HG02981 (cell line): ENCODE data around the gene AP2A1.

Experiments used
- ATAC-seq: cut with Tn5 transposase; IDR thresholded peaks from one replicate; pipeline ENCODE4 v1.9.1; 2021; ENCODE audit warnings: mild to moderate bottlenecking, moderate library complexity; ENCODE audit not compliant: unreplicated experiment

AP2A1 gene

DNA sequence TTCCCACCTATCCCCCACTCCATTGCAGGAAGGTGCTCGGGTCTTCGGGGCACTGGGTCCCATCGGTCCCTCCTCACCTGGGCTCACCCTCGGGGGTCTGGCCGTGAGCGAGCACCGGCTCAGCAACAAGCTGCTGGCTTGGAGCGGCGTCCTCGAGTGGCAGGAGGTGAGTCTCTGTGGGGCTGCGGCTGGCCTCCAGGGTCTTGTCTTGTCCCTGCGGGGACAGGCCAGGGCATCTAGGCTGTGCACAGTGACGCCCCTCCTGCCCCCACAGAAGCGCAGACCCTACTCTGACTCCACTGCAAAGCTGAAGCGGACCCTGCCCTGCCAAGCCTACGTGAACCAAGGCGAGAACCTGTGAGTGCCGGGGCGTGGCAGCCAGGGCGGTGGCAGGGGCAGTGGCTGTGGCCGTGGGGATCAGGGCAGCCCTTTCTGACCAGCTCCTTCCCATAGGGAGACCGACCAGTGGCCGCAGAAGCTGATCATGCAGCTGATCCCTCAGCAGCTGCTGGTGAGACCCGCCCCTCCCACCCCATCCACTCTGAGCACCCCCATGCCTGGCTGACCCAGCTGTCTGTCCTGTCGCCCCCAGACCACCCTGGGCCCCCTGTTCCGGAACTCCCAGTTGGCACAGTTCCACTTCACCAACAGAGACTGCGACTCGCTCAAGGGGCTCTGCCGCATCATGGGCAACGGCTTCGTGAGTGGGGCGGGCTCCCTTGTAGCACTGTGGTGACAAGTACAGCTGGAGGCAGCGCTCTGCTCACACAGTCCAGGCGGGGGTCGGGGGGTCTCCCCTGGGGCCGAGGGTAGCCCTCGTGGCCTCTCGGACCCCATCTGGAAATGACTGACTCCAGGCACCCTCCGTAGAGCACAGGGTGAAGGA lies 87.8 kb downstream of the AP2A1 start:
- no peak for ATAC-seq

DNA sequence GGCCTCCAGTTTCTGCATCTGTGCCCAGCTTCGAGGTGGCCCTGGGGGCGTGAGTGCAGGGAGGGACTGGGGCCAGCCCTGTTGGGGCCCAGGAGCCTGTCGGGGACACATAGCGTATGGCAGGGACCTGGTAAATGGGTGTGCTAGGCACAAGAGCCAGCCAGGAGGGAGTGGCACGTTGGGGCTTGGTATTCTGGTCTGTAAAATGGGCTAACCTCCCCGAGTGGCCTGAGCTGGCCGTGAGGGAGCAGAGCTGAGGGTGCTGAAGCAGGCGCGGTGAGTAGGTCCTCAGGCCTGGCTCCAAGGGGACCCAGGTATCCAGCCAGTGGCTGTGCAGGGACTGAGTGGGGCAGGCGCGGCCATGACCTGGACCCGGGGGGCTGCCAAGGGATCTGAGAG lies 88.5 kb downstream of the AP2A1 start:
- ATAC-seq: no peak

DNA sequence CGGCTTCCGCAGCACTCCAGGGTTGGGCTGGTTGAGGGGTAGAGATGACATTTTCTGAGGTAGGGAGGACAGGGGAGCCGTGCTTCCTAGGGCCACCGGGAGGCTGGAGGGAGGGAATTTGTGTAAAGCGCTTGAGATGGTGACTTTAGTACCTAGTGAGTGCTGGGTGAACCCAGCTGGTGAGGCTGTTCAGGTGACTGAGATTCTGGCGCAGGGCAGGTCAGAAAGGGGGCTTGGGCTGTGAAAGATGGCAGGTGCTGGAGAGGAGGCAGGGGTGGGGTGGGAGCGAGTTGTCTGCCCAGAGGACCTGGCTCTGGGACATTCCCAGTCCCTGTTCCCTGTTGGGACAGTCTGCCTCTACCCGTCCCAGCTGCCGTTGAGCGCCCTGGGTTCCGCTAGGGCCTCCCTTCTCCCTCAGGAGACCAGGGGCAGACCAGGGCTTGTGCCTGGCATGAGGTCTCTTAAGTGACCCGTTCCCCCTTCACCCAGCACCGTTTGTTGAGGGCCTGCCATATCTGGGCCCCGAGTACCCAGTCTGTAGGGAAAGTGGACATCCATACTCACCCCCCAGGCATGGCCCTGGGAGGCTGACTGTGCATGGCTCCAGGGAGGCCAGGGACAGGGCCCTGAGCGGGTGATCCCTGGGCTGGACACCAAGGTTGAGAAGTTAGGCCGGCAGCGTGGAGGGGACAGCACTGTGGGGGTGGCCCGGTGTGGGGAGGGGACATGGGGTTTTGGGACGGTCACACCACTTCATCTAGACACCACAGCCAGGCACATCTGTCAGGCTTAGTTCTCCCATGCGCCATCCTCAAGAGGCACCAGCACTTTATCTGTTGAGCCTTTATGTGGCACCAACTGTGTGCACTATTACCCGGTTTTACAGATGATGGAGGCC lies 89.1 kb downstream of the AP2A1 start:
- no peak for ATAC-seq

DNA sequence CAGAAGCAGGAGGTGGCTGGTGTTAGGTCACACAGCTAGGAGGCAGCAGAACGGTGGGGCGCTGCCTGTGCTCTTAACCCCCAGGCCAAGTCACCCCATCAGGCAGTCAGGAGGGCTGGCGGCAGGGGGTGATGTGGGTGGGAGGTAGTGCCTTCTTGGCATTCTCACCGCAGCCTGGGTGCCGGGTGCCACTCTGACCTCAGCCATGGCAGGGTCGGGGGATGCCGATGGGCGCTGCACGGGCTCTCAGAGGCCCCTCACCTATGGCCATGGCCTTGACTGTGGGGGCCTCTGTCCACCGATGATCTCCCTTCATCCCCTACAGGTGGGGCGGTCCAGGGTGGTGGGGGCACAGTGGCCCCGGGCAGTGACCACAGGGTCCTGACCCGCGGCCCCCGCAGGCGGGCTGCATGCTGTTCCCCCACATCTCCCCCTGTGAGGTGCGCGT lies 89.8 kb downstream of the AP2A1 start:
- no peak for ATAC-seq
